GM23248 (cell line): Measurements from ENCODE around the gene GRIN2C. TPM values are rescaled to one million over a fixed set of nuclear protein-coding genes. Genes with fewer than 3 reads are reported as not detected.

Source experiments
- DNase-seq: peaks from one replicate; pipeline ENCODE4 v3.0.0-alpha.2; 2015
- H2AFZ ChIP-seq: fragments of 200-600 bp; sonication (generic); 2 replicates; pipeline ENCODE4 v1.6.1; 2016; ENCODE audit warnings: antibody characterized with exemption
- H3F3A ChIP-seq: fragments of 200-600 bp; sonication (generic); 2 replicates; pipeline ENCODE4 v1.6.1; 2016; ENCODE audit warnings: mild to moderate bottlenecking, antibody characterized with exemption, mixed run types; ENCODE audit not compliant: insufficient read depth
- H3K27ac ChIP-seq: fragments of 200-600 bp; sonication (generic); 2 replicates; pipeline ENCODE4 v1.5.1; 2016; ENCODE audit warnings: mild to moderate bottlenecking
- H3K27me3 ChIP-seq: fragments of 200-600 bp; sonication (generic); replicated peaks from 2 replicates; pipeline ENCODE4 v1.6.1; 2016; ENCODE audit warnings: mild to moderate bottlenecking; ENCODE audit not compliant: insufficient read depth
- H3K36me3 ChIP-seq: fragments of 200-600 bp; sonication (generic); 2 replicates; pipeline ENCODE4 v1.6.1; 2016; ENCODE audit warnings: low read depth, mild to moderate bottlenecking
- H3K4me1 ChIP-seq: fragments of 200-600 bp; sonication (generic); 2 replicates; pipeline ENCODE4 v1.6.1; 2016; ENCODE audit warnings: mild to moderate bottlenecking; ENCODE audit not compliant: insufficient read depth
- H3K4me2 ChIP-seq: fragments of 200-600 bp; sonication (generic); one replicate; pipeline ENCODE4 v1.6.1; 2016; ENCODE audit warnings: mild to moderate bottlenecking; ENCODE audit not compliant: unreplicated experiment
- H3K4me3 ChIP-seq: fragments of 200-600 bp; sonication (generic); 2 replicates; pipeline ENCODE4 v1.5.1; 2016; ENCODE audit warnings: mild to moderate bottlenecking
- H3K79me2 ChIP-seq: fragments of 200-600 bp; sonication (generic); 2 replicates; pipeline ENCODE4 v1.6.1; 2016; ENCODE audit warnings: mild to moderate bottlenecking; ENCODE audit not compliant: insufficient read depth
- H3K9ac ChIP-seq: fragments of 200-600 bp; sonication (generic); 2 replicates; pipeline ENCODE4 v1.6.1; 2016; ENCODE audit warnings: mild to moderate bottlenecking
- H3K9me2 ChIP-seq: fragments of 200-600 bp; sonication (generic); 2 replicates; pipeline ENCODE4 v1.6.1; 2016; ENCODE audit warnings: mixed run types, mild to moderate bottlenecking, moderate library complexity; ENCODE audit not compliant: insufficient read depth
- H3K9me3 ChIP-seq: fragments of 200-600 bp; sonication (generic); one replicate; pipeline ENCODE4 v1.6.1; 2017; ENCODE audit warnings: low read depth
- H4K20me1 ChIP-seq: fragments of 200-600 bp; sonication (generic); 2 replicates; pipeline ENCODE4 v1.6.0; 2016; ENCODE audit not compliant: insufficient read depth
- EZH2 ChIP-seq: fragments of 200-600 bp; sonication (generic); IDR thresholded peaks from 2 replicates; pipeline ENCODE4 v1.6.1; 2018; ENCODE audit warnings: antibody characterized with exemption, mild to moderate bottlenecking; ENCODE audit not compliant: insufficient read depth, poor library complexity, severe bottlenecking
- EZH2phosphoT487 ChIP-seq: fragments of 200-600 bp; sonication (generic); IDR thresholded peaks from 2 replicates; pipeline ENCODE4 v1.6.1; 2018; ENCODE audit warnings: antibody characterized with exemption, moderate library complexity, mild to moderate bottlenecking, low read depth; ENCODE audit not compliant: insufficient read depth
- whole genome bisulfite sequencing, 2 experiments: methylation state at CpG; one replicate each; pipeline ENCODE4 v1.1.6; 2015 to 2017; ENCODE audit warnings: low lambda C conversion rate in 2 of 2, low coverage in 1 of 2; ENCODE audit errors: missing lambda C conversion rate in 2 of 2; 5-methylcytosine and 5-hydroxymethylcytosine counted together
- in situ Hi-C: fragments of 300-500 bp; cut with MboI; formaldehyde crosslinking; loops from 2 replicates; pipeline ENCODE4 v1.15.0; 2020
- polyA plus RNA-seq: library from polyadenylated mRNA; unstranded; fragments of >200 nt; fragmentation: Nextera tagmentation; extraction: Ambion mirVana; gene quantifications from 2 replicates; pipeline ENCODE4 v1.2.1, GENCODE V29; 2016
- total RNA-seq: library from RNA; depleted of rRNA; stranded (reverse); fragments of >200 nt; shearing (Covaris generic); gene quantifications from 2 replicates; pipeline ENCODE4 v1.2.3, GENCODE V29; 2014

GRIN2C gene
- total and polyA plus RNA-seq, 2 experiments from 2014 or later = not detected

DNA sequence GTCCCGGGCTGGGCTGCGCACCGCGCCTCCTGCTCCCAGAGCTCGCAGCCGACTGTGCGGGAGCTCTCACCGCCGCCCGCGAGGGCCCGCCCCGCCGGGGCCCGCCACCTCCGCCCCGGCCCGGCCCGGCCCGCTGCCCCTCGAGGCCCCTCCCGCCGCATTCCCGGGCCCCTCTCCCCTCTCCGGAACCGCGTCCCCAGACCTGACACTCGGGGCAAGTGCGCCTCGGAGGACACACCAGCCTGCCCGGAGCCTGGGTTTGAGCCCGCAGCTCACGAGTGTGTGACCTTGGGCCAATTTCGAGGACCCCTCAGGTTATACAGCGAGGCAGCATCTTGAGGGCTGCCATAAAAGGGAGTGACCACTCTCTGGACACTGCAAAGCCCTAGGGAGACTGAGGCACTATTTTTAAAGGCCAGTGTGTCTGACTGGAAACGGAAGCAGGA lies 2.0 kb upstream of the GRIN2C start:
- in situ Hi-C loops = loop anchor here (10.0 kb wide), 1 partner anchor 117 kb away; the partner anchor contains the start of gene NHERF1
- Histone ChIP-seq H3K4me2 (peak overlapping the region; percentile 56), H2AFZ (no peak overlapping the region), H3K4me1 (no peaks in the 10 kb centered on the region), H3K27me3 (peaks cover 44% of the 10 kb centered on the region), H3K4me3 (no peak overlapping the region), H3F3A (no peaks in the 10 kb centered on the region), H3K36me3 (no peaks in the 10 kb centered on the region), H3K9me3 (no peaks in the 10 kb centered on the region), H3K27ac (no peak overlapping the region), H3K79me2 (no peaks in the 10 kb centered on the region), H3K9ac (no peak overlapping the region), H4K20me1 (no peaks in the 10 kb centered on the region), H3K9me2 (no peaks in the 10 kb centered on the region)
- TF ChIP-seq EZH2phosphoT487 (peak; percentile 66; the same call in 1 of the 2 replicates), EZH2 (no peak)
- peak; percentile 39 for DNase-seq
- WGBS, 2 experiments = 5 to 7% methylated on average over 13 to 28 of the region's 36 CpGs

DNA sequence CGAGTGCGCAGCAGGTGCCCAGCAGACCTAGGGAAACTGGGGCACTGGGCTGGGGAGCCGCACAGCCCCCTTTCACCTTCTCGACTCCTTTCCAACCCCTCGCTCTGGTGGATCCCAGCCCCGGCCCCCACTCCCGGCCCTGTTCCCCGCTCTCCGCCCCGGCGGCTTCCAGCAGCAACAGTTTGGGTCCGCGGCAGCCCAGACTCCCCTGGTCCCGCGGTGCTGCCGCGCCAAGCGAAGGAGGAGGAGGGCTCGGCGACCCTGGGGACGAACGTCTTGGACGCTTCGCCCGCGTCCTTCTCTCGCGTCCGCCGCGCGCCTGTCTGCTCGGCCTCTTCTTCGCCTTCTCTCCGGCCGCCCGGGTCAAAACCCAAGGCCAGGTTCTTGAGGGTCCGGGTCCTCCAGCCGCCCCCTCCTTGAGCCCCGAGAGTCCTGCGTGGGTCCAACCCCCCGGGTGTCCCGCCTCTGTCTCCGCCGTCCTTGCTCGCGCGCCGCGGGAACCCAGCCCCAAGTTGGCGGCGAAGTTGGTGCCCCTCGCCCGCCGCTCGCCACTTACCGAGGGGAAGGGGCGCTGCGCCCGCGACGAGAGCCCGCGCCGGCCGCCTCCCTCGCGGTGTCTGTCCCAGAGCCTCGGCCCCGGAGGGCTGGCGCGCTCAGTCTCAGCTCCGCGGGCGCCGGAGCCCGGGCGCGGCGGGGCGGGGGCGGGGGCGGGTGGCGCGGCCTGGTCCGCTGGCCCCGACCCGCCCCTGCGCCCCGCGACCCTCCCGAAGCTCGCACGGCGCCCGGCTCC lies 1.4 kb upstream of the GRIN2C start:
- Histone ChIP-seq H3K27ac (no peak overlapping the region), H3K4me3 (no peak overlapping the region), H3K9me3 (no peaks in the 10 kb centered on the region), H3K4me2 (no peak overlapping the region), H2AFZ (no peak overlapping the region), H3K36me3 (no peaks in the 10 kb centered on the region), H3K9me2 (no peaks in the 10 kb centered on the region), H3K27me3 (peaks cover 49% of the 10 kb centered on the region), H3K9ac (no peak overlapping the region), H4K20me1 (no peaks in the 10 kb centered on the region), H3K4me1 (no peaks in the 10 kb centered on the region), H3K79me2 (no peaks in the 10 kb centered on the region), H3F3A (no peaks in the 10 kb centered on the region)
- TF ChIP-seq EZH2 (no peak), EZH2phosphoT487 (0 out of 2 replicates have a peak, but pooled peaks have one; percentile 0)
- DNase-seq = no peak
- 0 to 1% methylated on average over 43 to 73 of the region's 96 CpGs for WGBS, 2 experiments
- in situ Hi-C loops = loop anchor here (10.0 kb wide), 1 partner anchor 116 kb away; the partner anchor contains the start of gene NHERF1

DNA sequence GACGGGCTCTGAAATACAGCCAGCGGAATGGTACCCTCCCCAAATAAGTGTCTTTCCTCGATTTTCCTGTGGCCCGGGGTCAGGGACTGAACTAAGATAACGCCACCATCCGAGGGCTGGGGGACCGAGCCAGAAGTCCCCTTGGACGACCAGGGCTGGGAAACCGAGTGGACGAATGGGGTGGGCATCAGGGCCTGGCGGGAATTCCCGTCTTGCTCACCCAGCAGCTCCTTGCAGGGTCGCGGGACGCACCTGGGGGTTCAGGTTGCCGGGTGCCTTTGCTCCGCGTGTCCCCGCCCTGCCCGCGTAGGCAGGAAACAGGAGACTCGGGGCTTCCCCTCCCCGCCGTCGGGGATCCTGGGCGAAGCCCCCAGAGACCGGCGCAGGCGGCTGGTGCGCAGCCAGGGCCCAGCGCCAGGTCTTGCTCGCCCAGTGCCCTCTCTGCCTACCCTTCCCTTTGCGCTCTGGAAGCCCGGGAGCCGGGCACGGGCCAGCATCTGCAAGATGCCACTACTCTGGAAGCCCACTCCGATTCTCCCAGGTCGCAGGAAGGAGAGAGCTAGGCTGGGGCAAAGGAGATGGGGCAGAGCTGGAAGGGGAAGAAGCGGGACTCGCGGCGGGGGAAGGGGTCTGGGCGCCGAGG lies 665 bp upstream of the GRIN2C start:
- peaks cover 56% of the 10 kb centered on the region for H3K27me3 ChIP-seq
- H3K4me2 ChIP-seq = no peak overlapping the region
- H4K20me1 ChIP-seq = no peaks in the 10 kb centered on the region
- no peak overlapping the region for H2AFZ ChIP-seq
- no peaks in the 10 kb centered on the region for H3K4me1 ChIP-seq
- no peaks in the 10 kb centered on the region for H3K9me3 ChIP-seq
- H3K36me3 ChIP-seq = no peaks in the 10 kb centered on the region
- H3K9me2 ChIP-seq = no peaks in the 10 kb centered on the region
- no peak for DNase-seq
- 2% methylated on average over 40 to 41 of the region's 44 CpGs for WGBS, 2 experiments
- no peak overlapping the region for H3K9ac ChIP-seq
- H3F3A ChIP-seq = no peaks in the 10 kb centered on the region
- TF ChIP-seq EZH2 = peak; percentile 98
- 0 out of 2 replicates have a peak, but pooled peaks have one; percentile 84 for TF ChIP-seq EZH2phosphoT487
- H3K79me2 ChIP-seq = no peaks in the 10 kb centered on the region
- no peak overlapping the region for H3K27ac ChIP-seq
- H3K4me3 ChIP-seq = no peak overlapping the region
- in situ Hi-C loops = loop anchor here (10.0 kb wide), 1 partner anchor 116 kb away; the partner anchor contains the start of gene NHERF1

DNA sequence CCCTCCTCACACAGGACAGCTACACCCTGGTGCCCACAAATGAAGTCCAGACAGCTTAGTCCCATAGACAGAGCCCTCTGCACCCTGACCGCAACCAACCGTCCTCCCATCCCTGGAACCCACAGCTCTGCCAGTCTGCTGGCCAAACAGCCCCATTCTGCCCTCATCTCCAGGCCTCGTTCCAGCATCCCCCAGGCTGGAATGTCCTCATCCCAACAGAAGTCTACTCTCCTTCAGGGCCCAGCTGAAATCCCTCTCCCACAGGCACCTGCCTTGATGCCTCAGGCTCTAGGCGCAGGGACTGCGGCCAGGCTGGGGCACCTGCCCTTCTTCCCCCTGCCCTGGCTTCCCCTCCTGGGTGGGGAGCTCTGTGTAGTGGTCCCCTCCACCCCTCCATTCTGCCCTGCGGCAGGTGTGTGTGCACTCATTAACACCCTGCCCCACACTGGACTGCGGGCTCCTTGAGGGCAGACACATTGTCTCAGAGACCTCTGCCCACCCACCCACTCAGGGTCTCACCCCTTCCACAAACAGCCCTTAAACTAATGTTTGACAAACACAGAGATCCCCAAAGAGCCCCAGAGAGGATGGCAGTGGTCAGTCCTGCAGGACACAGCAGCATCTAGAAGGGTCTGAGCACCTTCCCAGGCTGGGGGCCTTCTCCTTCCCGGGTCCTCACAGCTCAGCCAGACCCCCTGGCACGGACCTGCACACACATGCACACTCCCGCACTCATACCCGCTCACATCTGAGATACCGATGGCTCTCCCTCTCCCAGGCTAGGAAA lies 820 bp downstream of the GRIN2C start:
- Histone ChIP-seq H3F3A (no peaks in the 10 kb centered on the region), H3K4me3 (no peak overlapping the region), H3K9me2 (no peaks in the 10 kb centered on the region), H3K4me1 (no peaks in the 10 kb centered on the region), H3K36me3 (no peaks in the 10 kb centered on the region), H3K9me3 (no peaks in the 10 kb centered on the region), H3K27me3 (peaks cover 69% of the 10 kb centered on the region), H3K4me2 (no peak overlapping the region), H3K9ac (no peak overlapping the region), H2AFZ (no peak overlapping the region), H4K20me1 (no peaks in the 10 kb centered on the region), H3K27ac (no peak overlapping the region), H3K79me2 (no peaks in the 10 kb centered on the region)
- TF ChIP-seq EZH2 (peak; percentile 78), EZH2phosphoT487 (no peak)
- no peak for DNase-seq
- in situ Hi-C loops = no loop called here
- 47 to 51% methylated on average over 12 of the region's 12 CpGs for WGBS, 2 experiments
